ENCODE results near the gene TMEM126B. TPM values are rescaled to one million over a fixed set of nuclear protein-coding genes. Genes with fewer than 3 reads are reported as not detected.

The TMEM126B gene
- total and polyA plus RNA-seq, 8 donors = 4.3 to 104 (median 59.6) TPM

- Histone ChIP-seq H3K27me3 (no peaks in the 10 kb centered on the region), H3K36me3 (peaks cover 0 to 34% (median 17%) of the 10 kb centered on the region in 4 donors), H3K4me3 (peak overlapping the region; percentile 75 to 88 (median 82)), H3K9me3 (no peaks in the 10 kb centered on the region), H3K4me1 (peaks cover 8 to 62% (median 52%) of the 10 kb centered on the region in 4 donors), H3K27ac (peak overlapping the region; percentile 95 to 99 (median 98))
- TF ChIP-seq CTCF (IDR thresholded peaks at IDR 0.05) = peak in 5 of 7 experiments; percentile 56 to 66 (median 57)
- TF ChIP-seq POLR2AphosphoS5 (IDR thresholded peaks at IDR 0.05) = peak in 2 of 3 donors; percentile 45 to 69
- TF ChIP-seq EP300 (IDR thresholded peaks at IDR 0.05) = no peak
- TF ChIP-seq POLR2A (IDR thresholded peaks at IDR 0.05) = peak in 1 of 4 donors; percentile 43
- WGBS, 5 donors = 0% methylated on average over 59 to 73 of the region's 73 CpGs
- intact Hi-C loops (cut with DNase I; ENCODE audit: low total_unique reads) = no loop called here
- peak; percentile 88 to 94 for DNase-seq
These were observed 35.6 kb downstream of the TMEM126B start for GRCh38 chr11:85663753-85664614.

DNA sequence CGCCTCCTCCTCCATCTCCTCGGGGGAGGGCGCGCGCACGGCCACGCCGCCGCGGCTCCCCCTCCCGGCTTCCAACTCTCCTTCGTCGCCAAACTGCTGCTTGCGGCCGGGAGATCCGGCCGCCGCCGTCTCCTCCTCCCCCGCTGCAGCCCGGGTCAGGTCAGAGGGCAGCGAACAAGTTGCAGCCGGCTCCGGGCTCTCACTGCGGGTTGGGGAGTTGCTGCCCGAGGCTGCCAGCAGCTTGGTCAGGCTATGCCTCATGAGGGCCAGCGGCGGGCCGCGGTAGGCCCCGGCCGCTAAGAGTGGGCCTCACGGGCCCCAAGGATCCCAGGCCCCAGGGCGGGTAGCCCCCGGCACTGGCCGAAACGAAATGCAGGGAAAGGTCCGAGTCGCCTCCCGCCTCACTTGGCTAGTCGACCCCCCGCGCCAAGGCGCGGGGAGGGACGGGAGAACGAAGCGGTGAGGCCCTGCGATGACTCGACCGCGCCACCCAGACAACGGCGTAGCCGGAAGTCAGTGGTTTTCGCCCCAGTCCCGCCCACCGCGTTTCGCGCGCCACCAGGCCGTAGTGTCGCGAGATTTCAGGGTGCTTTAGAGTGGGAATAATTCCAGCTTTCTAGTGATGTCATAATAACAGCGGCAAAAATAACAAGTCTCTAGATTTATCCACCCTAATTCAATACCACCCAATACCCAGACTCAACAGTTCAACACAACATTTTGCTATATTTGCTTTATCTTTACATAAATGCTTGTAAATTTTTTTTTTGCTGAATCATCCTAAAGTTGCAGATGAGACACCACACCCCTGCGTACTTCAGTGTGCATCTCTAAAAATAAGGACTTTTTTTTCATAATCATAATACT, 36.5 kb downstream of the TMEM126B start, which contains the start of gene CREBZF:
TSS of gene CREBZF (minus strand) at position 515 of the 867 bp plus-strand sequence. CDS start at position 261, 254 bp downstream.
- TF ChIP-seq POLR2AphosphoS5 (IDR thresholded peaks at IDR 0.05) (peak; percentile 89 to 99 (median 98)), EP300 (IDR thresholded peaks at IDR 0.05) (no peak), POLR2A (IDR thresholded peaks at IDR 0.05) (peak in 2 of 4 donors; percentile 82 to 92), CTCF (IDR thresholded peaks at IDR 0.05) (no peak)
- Histone ChIP-seq H3K36me3 (peaks cover 0 to 25% (median 10%) of the 10 kb centered on the region in 4 donors), H3K27ac (peak within 1 kb of the TSS; percentile 95 to 99 (median 98)), H3K4me1 (peaks cover 8 to 53% (median 43%) of the 10 kb centered on the region in 4 donors), H3K4me3 (peak within 1 kb of the TSS; percentile 75 to 88 (median 82)), H3K27me3 (no peaks in the 10 kb centered on the region), H3K9me3 (no peaks in the 10 kb centered on the region)
- DNase-seq = peak; percentile 94 to 98
- 0 to 1% (median 1%) methylated on average over 49 to 67 of the region's 67 CpGs for WGBS, 5 donors
- intact Hi-C loops (cut with DNase I; ENCODE audit: low total_unique reads) = no loop called here

DNA sequence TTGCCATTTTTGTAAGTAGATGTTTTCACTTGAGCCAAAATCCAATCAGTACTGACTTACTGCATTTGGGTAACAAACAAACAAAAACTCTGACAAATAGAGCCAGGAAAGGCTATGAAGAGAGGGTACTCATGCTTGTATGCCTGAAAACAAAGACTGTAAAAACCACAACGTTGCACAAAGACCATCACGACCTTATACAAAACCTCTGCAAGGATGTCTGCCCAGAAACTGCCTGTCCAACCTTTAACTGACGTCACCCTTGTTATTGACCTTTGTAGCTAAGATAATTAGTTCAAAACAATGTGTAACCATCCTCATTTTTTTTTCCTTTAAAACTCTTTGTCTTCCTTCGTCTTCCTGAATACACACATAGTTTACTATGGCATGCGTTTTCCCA, 37.3 kb downstream of the TMEM126B start:
- intact Hi-C loops (cut with DNase I; ENCODE audit: low total_unique reads) = no loop called here
- Histone ChIP-seq H3K27me3 (no peaks in the 10 kb centered on the region), H3K4me1 (peaks cover 8 to 45% (median 35%) of the 10 kb centered on the region in 4 donors), H3K4me3 (no peak overlapping the region), H3K27ac (peak overlapping the region; percentile 77 to 99 (median 98)), H3K9me3 (no peaks in the 10 kb centered on the region), H3K36me3 (peaks cover 0 to 16% (median 3%) of the 10 kb centered on the region in 4 donors)
- TF ChIP-seq EP300 (IDR thresholded peaks at IDR 0.05) (no peak), POLR2A (IDR thresholded peaks at IDR 0.05) (no peak), POLR2AphosphoS5 (IDR thresholded peaks at IDR 0.05) (no peak), CTCF (IDR thresholded peaks at IDR 0.05) (no peak)
- peak in 1 of 2 donors; percentile 45 for DNase-seq
- 15 to 40% (median 36%) methylated on average over 5 of the region's 5 CpGs for WGBS, 5 donors

DNA sequence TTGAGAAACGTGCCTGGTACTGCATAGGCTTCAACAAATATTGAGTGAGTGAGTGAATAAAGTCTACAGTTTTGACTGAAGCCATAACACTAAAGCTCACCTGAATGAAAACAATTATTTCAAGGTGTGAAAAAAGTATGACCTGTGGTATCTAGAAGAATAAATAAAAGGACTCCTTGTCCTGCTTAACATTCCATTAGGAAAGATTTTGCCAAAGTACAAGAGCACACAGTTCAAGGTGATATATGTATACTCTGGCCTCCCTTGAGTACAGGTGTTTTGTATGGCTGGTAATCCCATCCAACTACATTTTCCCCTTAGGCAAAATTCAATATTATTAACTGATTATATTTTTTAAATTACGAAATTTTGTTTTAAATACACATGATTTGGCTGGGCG, 38.3 kb downstream of the TMEM126B start:
- Histone ChIP-seq H3K9me3 (no peaks in the 10 kb centered on the region), H3K36me3 (peaks cover 0 to 7% (median 2%) of the 10 kb centered on the region in 4 donors), H3K27ac (peak overlapping the region; percentile 64 to 99 (median 98)), H3K4me3 (no peak overlapping the region), H3K27me3 (no peaks in the 10 kb centered on the region), H3K4me1 (peaks cover 8 to 35% (median 26%) of the 10 kb centered on the region in 4 donors)
- 30 to 58% (median 49%) methylated on average over 3 of the region's 3 CpGs for WGBS, 5 donors
- TF ChIP-seq EP300 (IDR thresholded peaks at IDR 0.05) (no peak), POLR2AphosphoS5 (IDR thresholded peaks at IDR 0.05) (no peak), POLR2A (IDR thresholded peaks at IDR 0.05) (no peak), CTCF (IDR thresholded peaks at IDR 0.05) (no peak)
- intact Hi-C loops (cut with DNase I; ENCODE audit: low total_unique reads) = no loop called here
- peak in 1 of 2 donors; percentile 44 for DNase-seq

Data from stomach (tissue), 9 donors.